ENCODE measurements around the gene KIF26B. TPM values are rescaled to one million over a fixed set of nuclear protein-coding genes. Genes with fewer than 3 reads are reported as not detected.

KIF26B gene
- total and polyA plus RNA-seq, 7 donors, result 0.01 to 0.32 (median 0.06) TPM

DNA sequence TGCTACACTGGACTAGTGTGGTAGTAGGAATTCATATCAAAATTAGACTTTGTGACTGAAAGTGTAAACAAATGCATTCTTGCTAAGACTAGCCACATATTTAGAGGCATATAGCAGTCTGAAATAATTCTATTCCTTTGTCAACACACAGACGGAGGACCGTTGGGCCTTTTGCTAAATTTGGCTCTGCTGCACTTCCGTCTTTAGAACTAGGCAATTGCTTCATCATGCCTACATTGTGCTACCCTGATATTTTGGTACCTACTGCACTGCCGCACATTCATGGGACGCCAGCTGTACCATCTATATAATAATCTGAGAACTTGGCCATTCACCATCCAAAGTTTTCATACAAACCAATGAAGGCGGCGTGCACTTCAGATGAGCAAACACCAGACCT is 346.8 kb downstream of the KIF26B start:
- H3K9me3 ChIP-seq, result no peaks in the 10 kb centered on the region
- TF ChIP-seq, protein P1, sequence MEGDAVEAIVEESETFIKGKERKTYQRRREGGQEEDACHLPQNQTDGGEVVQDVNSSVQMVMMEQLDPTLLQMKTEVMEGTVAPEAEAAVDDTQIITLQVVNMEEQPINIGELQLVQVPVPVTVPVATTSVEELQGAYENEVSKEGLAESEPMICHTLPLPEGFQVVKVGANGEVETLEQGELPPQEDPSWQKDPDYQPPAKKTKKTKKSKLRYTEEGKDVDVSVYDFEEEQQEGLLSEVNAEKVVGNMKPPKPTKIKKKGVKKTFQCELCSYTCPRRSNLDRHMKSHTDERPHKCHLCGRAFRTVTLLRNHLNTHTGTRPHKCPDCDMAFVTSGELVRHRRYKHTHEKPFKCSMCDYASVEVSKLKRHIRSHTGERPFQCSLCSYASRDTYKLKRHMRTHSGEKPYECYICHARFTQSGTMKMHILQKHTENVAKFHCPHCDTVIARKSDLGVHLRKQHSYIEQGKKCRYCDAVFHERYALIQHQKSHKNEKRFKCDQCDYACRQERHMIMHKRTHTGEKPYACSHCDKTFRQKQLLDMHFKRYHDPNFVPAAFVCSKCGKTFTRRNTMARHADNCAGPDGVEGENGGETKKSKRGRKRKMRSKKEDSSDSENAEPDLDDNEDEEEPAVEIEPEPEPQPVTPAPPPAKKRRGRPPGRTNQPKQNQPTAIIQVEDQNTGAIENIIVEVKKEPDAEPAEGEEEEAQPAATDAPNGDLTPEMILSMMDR (IDR thresholded peaks at IDR 0.05), result no peak
- no peak for ATAC-seq
- intact Hi-C loops (cut with DNase I), result no loop called here
- no peak for DNase-seq
- no peaks in the 10 kb centered on the region for H3K36me3 ChIP-seq (ENCODE audit: insufficient read depth in 1 of 2, low read depth in 1 of 2)
- no peak overlapping the region for H3K4me3 ChIP-seq
- H3K27ac ChIP-seq, result no peak overlapping the region
- WGBS, 3 donors, result 92 to 94% (median 93%) methylated on average over 7 of the region's 7 CpGs
- no peaks in the 10 kb centered on the region for H3K4me1 ChIP-seq
- H3K27me3 ChIP-seq (ENCODE audit: insufficient read depth in 3 of 3, low read length in 2 of 3), result no peaks in the 10 kb centered on the region

DNA sequence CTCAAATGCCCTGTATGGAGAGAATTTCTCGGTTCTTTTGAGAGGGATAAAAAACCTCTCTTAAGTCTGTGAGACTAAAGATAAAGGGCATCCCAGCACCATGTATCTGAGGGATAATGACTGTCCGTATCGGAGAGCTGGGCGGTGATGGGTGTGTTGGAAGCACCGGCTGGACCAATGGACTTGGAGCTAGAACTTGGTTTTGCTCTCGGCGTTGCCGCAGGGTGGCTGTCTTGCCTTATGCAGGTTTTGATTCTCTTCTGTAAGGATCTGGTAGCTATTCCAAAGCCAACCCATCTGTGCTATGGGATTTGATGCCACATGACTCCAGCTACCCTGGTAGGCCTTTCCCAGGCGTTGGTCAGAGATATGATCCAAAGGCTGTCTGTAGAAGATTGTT is 348.8 kb downstream of the KIF26B start:
- no peaks in the 10 kb centered on the region for H3K27me3 ChIP-seq (ENCODE audit: insufficient read depth in 3 of 3, low read length in 2 of 3)
- TF ChIP-seq, protein P1 (IDR thresholded peaks at IDR 0.05), result no peak
- no peak overlapping the region for H3K4me3 ChIP-seq
- no peak overlapping the region for H3K27ac ChIP-seq
- intact Hi-C loops (cut with DNase I), result no loop called here
- no peaks in the 10 kb centered on the region for H3K4me1 ChIP-seq
- ATAC-seq, result no peak
- no peaks in the 10 kb centered on the region for H3K36me3 ChIP-seq (ENCODE audit: insufficient read depth in 1 of 2, low read depth in 1 of 2)
- WGBS, 3 donors, result 91 to 92% (median 91%) methylated on average over 9 of the region's 9 CpGs
- H3K9me3 ChIP-seq, result no peaks in the 10 kb centered on the region
- DNase-seq, result no peak

DNA sequence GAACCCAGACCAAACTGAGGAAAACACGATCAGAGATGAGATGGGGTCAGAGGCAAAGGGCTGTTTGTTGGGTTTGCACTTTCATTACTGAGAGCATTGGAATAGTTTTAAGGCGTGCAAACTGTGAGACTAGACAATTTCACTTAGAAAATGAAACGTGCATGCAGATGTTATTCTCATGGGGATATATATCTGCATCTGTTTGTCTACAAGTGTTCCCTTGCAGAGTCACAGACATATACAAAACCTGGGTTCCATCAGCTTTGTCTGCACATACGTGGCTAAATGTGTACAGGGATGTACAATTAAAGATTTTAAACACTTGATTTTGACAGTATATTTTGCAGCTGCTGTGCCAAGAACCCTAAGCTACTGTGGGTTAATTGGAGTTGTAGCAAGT is 355.4 kb downstream of the KIF26B start:
- TF ChIP-seq, protein P1 (IDR thresholded peaks at IDR 0.05), result no peak
- no peaks in the 10 kb centered on the region for H3K9me3 ChIP-seq
- H3K36me3 ChIP-seq (ENCODE audit: insufficient read depth in 1 of 2, low read depth in 1 of 2), result no peaks in the 10 kb centered on the region
- H3K27ac ChIP-seq, result no peak overlapping the region
- DNase-seq (no peak), ATAC-seq (no peak)
- H3K27me3 ChIP-seq (ENCODE audit: insufficient read depth in 3 of 3, low read length in 2 of 3), result peaks cover 0 to 1% (median 0%) of the 10 kb centered on the region in 3 donors
- H3K4me3 ChIP-seq, result no peak overlapping the region
- WGBS, 3 donors, result 26 to 35% (median 31%) methylated on average over 4 of the region's 4 CpGs
- intact Hi-C loops (cut with DNase I), result no loop called here
- H3K4me1 ChIP-seq, result no peaks in the 10 kb centered on the region

DNA sequence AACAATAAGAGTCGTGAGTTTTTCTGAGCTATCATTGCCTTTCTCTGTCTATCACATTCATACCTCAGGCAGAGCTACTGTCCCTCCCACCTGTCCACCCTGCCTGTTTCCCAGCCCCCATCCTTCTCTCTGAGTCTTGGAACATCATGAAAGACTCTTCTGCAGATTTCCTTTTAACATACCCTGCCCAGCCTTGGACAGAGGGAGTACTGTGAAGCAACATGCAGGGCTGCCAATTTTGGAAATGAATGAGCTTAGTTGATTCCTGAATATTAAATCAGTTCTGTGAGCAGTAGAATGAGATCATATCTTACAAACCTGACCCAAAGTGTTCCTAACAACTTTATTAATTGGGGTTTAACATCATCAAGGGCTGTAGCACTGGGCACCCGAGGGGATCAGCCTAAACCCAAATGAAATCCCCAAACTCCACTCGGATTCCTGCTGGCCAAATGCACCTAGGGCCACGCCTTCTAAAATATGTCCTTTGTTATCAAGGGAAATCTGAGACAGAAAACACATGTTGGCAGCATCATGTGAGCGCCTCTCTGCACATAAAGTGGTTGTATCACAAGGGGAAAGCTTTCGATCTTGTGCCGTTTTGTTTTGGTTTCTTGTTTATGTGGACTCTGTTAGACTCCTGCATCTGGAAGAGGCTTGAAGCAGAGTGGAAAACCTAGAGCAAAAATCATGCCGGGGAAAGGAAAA is 357.6 kb downstream of the KIF26B start:
- TF ChIP-seq, protein P1 (IDR thresholded peaks at IDR 0.05), result no peak
- ATAC-seq, result no peak

More for the DNA sequence above, 357.6 kb downstream of the KIF26B start:
- no peak for DNase-seq
- no peak overlapping the region for H3K27ac ChIP-seq
- no peaks in the 10 kb centered on the region for H3K9me3 ChIP-seq
- no peak overlapping the region for H3K4me3 ChIP-seq
- no peaks in the 10 kb centered on the region for H3K36me3 ChIP-seq (ENCODE audit: insufficient read depth in 1 of 2, low read depth in 1 of 2)
- intact Hi-C loops (cut with DNase I), result no loop called here
- H3K27me3 ChIP-seq (ENCODE audit: insufficient read depth in 3 of 3, low read length in 2 of 3), result peaks cover 0 to 1% (median 0%) of the 10 kb centered on the region in 3 donors
- 24 to 29% (median 27%) methylated on average over 8 of the region's 8 CpGs for WGBS, 3 donors
- no peaks in the 10 kb centered on the region for H3K4me1 ChIP-seq
